HUES48 (cell line): ENCODE results near the gene SERPINB11.
A peak's percentile ranks its signal among the peaks of the same experiment; 100 is the strongest.

Experiments
- H3K27ac ChIP-seq: one replicate; pipeline ENCODE4 v1.7.0; 2013; ENCODE audit warnings: low read depth, low read length, inconsistent platforms
- H3K27me3 ChIP-seq: 2 replicates; pipeline ENCODE4 v1.6.1; 2013; ENCODE audit warnings: mild to moderate bottlenecking, low read length; ENCODE audit not compliant: control insufficient read depth, insufficient read depth
- H3K36me3 ChIP-seq: 2 replicates; pipeline ENCODE4 v1.6.1; 2013; ENCODE audit warnings: low read length; ENCODE audit not compliant: control insufficient read depth, insufficient read depth
- H3K4me1 ChIP-seq: 2 replicates; pipeline ENCODE4 v1.6.1; 2013; ENCODE audit warnings: mild to moderate bottlenecking, low read length; ENCODE audit not compliant: control insufficient read depth, insufficient read depth
- H3K4me3 ChIP-seq: 2 replicates; pipeline ENCODE4 v1.5.1; 2013; ENCODE audit warnings: mild to moderate bottlenecking, low read depth, low read length
- H3K9ac ChIP-seq: 2 replicates; pipeline ENCODE4 v1.6.1; 2013; ENCODE audit warnings: mild to moderate bottlenecking, low read depth, low read length, moderate library complexity
- H3K9me3 ChIP-seq: 2 replicates; pipeline ENCODE4 v1.6.1; 2013; ENCODE audit warnings: low read length; ENCODE audit not compliant: control insufficient read depth, insufficient read depth

Gene SERPINB11

DNA sequence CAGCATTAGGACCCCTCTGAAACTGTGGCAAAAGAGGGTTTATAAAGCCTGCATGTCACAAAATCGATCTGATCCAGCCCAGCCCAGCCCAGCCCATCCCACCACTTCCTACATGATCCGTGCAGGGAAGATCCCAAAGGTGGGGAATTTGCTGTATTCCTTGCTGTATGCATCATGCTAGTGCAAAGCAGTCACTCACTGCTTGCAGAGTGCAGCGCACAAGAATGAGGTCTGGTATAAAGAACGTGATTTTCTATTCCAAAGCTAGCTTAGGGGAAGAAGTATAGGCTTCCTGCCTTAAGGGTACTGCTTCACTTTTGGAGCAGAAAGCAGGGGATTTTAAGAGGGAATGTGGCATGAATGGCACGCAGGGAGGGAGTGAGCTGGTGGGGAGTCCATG lies 18.9 kb upstream of the SERPINB11 start:
- Histone ChIP-seq H3K9ac (no peak overlapping the region), H3K9me3 (peaks cover 5% of the 10 kb centered on the region; the same call in 1 of the 2 replicates), H3K36me3 (no peaks in the 10 kb centered on the region), H3K27ac (peak overlapping the region; percentile 88), H3K27me3 (no peaks in the 10 kb centered on the region), H3K4me3 (no peak overlapping the region), H3K4me1 (peaks cover 16% of the 10 kb centered on the region)

DNA sequence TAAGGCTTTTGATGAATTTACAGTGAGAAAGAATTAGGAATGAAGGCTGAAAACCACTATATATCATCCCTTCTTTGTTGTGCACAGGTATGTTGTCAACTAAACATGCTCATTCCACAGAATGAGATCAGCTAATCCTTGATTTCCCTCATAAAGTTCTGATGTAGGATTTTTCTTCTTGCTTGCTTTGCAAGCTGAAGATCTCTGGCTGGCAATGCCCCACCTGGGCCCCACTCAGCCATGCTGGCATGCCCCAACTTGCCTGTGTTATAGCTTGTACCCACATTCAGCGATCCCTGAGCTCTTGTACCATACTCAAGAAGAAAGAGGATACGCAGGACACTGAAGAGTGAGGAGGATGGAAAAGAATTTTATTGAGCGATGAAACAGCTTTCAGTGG lies 18.0 kb upstream of the SERPINB11 start:
- Histone ChIP-seq H3K36me3 (no peaks in the 10 kb centered on the region), H3K9ac (no peak overlapping the region), H3K9me3 (peaks cover 5% of the 10 kb centered on the region; the same call in 1 of the 2 replicates), H3K4me3 (no peak overlapping the region), H3K27me3 (no peaks in the 10 kb centered on the region), H3K27ac (no peak overlapping the region), H3K4me1 (peaks cover 16% of the 10 kb centered on the region)

GRCh38 chr18:63686871-63687270 lies 15.9 kb upstream of the SERPINB11 start:
- Histone ChIP-seq H3K9me3 (peaks cover 5% of the 10 kb centered on the region; the same call in 1 of the 2 replicates), H3K27ac (no peak overlapping the region), H3K4me3 (no peak overlapping the region), H3K9ac (no peak overlapping the region), H3K4me1 (peaks cover 16% of the 10 kb centered on the region), H3K36me3 (no peaks in the 10 kb centered on the region), H3K27me3 (no peaks in the 10 kb centered on the region)

DNA sequence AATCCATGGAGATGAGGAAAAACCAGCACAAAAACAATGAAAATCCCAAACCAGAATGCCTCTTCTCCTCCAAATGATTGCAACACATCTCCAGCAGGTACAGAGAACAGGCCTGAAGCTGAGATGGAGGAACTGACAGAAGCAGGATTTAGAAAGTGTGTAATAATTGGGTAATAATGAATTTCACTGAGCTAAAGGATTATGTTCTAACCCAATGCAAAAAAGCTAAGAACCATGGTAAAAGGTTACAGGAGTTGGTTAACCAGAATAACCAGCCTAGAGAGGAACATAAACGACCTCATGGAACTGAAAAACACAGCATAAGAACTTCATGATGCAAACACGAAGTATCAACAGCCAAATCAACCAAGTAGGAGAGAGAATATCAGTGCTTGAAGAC lies 13.7 kb upstream of the SERPINB11 start:
- Histone ChIP-seq H3K27ac (no peak overlapping the region), H3K9me3 (peaks cover 15% of the 10 kb centered on the region), H3K4me3 (no peak overlapping the region), H3K36me3 (no peaks in the 10 kb centered on the region), H3K4me1 (peaks cover 3% of the 10 kb centered on the region), H3K9ac (no peak overlapping the region), H3K27me3 (no peaks in the 10 kb centered on the region)

DNA sequence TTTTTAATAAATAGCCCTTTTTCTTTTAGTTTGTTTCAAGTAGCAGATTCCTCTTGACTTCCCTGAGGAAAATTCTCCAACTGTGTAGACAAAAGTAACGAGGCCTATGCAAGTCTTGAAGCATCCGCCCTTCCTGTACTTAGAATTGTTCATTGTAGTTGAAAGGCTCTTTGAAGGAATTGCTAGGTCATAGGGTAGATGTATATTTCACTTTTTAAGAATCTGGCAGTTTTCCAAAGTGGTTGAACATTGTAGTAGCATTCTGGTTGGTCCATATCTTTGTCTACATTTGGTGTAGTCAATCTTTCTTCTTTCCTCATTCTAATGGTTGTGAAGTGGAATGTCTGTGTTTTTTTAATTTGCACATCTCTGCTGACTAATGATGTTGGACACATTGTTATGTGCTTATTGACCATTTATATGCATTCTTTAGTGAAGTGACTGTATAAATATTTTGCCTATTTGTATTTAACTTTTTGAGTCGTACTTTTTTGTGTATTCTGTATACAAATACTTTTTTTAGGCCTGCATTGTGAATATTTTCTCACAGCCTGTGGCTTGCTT lies 5.6 kb upstream of the SERPINB11 start:
- H3K36me3 ChIP-seq: no peaks in the 10 kb centered on the region
- no peak overlapping the region for H3K4me3 ChIP-seq
- no peak overlapping the region for H3K9ac ChIP-seq
- no peaks in the 10 kb centered on the region for H3K4me1 ChIP-seq
- H3K27ac ChIP-seq: no peak overlapping the region
- no peaks in the 10 kb centered on the region for H3K27me3 ChIP-seq
- H3K9me3 ChIP-seq: peaks cover 10% of the 10 kb centered on the region; the same call in 1 of the 2 replicates

DNA sequence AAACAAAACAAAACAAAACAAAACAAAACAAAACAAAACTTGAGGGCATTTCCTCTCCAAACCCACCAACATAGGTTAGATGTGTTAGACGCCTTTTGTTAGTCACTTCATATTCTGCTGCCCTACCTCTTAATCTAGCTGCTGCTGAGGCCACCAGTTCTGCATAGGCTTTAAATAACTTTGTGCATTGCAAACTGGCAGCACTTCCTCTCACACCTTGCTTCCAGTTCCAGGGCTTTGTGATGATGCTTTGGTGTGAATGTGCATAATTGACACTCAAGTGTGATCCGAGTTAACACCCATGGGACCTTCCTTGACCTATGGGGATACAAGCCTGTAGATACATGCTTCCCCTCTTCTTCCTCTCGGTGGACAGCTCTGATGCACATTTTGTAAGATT lies 2.3 kb upstream of the SERPINB11 start:
- Histone ChIP-seq H3K36me3 (no peaks in the 10 kb centered on the region), H3K4me1 (no peaks in the 10 kb centered on the region), H3K27me3 (no peaks in the 10 kb centered on the region), H3K4me3 (no peak overlapping the region), H3K9ac (no peak overlapping the region), H3K9me3 (no peaks in the 10 kb centered on the region), H3K27ac (no peak overlapping the region)

- Histone ChIP-seq H3K4me1 (no peaks in the 10 kb centered on the region), H3K36me3 (no peaks in the 10 kb centered on the region), H3K27me3 (no peaks in the 10 kb centered on the region), H3K27ac (no peak overlapping the region), H3K9me3 (no peaks in the 10 kb centered on the region), H3K9ac (no peak overlapping the region), H3K4me3 (no peak overlapping the region)
Measured at GRCh38 chr18:63701952-63702351, 808 bp upstream of the SERPINB11 start.

- H3K36me3 ChIP-seq: no peaks in the 10 kb centered on the region
- no peaks in the 10 kb centered on the region for H3K27me3 ChIP-seq
- H3K4me3 ChIP-seq: no peak overlapping the region
- H3K27ac ChIP-seq: no peak overlapping the region
- no peaks in the 10 kb centered on the region; the same call in 1 of the 2 replicates for H3K9me3 ChIP-seq
- no peak overlapping the region for H3K9ac ChIP-seq
- H3K4me1 ChIP-seq: no peaks in the 10 kb centered on the region
Measured at GRCh38 chr18:63705401-63705800, 2.6 kb downstream of the SERPINB11 start.

- H3K36me3 ChIP-seq: no peaks in the 10 kb centered on the region
- H3K27me3 ChIP-seq: no peaks in the 10 kb centered on the region
- H3K27ac ChIP-seq: no peak overlapping the region
- H3K9ac ChIP-seq: no peak overlapping the region
- H3K9me3 ChIP-seq: no peaks in the 10 kb centered on the region; the same call in 1 of the 2 replicates
- H3K4me1 ChIP-seq: no peaks in the 10 kb centered on the region
- no peak overlapping the region for H3K4me3 ChIP-seq
Measured at GRCh38 chr18:63707816-63708215, 5.1 kb downstream of the SERPINB11 start.

- no peak overlapping the region for H3K9ac ChIP-seq
- H3K9me3 ChIP-seq: peaks cover 7% of the 10 kb centered on the region; the same call in 1 of the 2 replicates
- no peaks in the 10 kb centered on the region for H3K4me1 ChIP-seq
- no peak overlapping the region for H3K4me3 ChIP-seq
- H3K27ac ChIP-seq: no peak overlapping the region
- no peaks in the 10 kb centered on the region for H3K36me3 ChIP-seq
- H3K27me3 ChIP-seq: no peaks in the 10 kb centered on the region
Measured at GRCh38 chr18:63708650-63709049, 5.9 kb downstream of the SERPINB11 start.

- H3K27ac ChIP-seq: peak overlapping the region; percentile 29
- no peaks in the 10 kb centered on the region for H3K9me3 ChIP-seq
Measured at GRCh38 chr18:63725682-63726480, 23.1 kb downstream of the SERPINB11 start.

More at GRCh38 chr18:63725682-63726480, 23.1 kb downstream of the SERPINB11 start:
- H3K27me3 ChIP-seq: no peaks in the 10 kb centered on the region
- no peak overlapping the region for H3K4me3 ChIP-seq
- peaks cover 7% of the 10 kb centered on the region; the same call in 1 of the 2 replicates for H3K4me1 ChIP-seq
- no peaks in the 10 kb centered on the region for H3K36me3 ChIP-seq
- no peak overlapping the region for H3K9ac ChIP-seq
